Cardiac fibroblast (primary cell): ENCODE measurements around the gene NDNF.
A peak's percentile ranks its signal among the peaks of the same experiment; 100 is the strongest.

Experiments used
- DNase-seq, 2 donors: peaks; one replicate each; pipeline versions ENCODE4 v3.0.0 to v3.0.0-alpha.2; 2010; ENCODE audit warnings: low read depth in 2 of 2
- H3K4me3 ChIP-seq, 2 donors: replicated peaks in 1 of 2; 1 replicate in 1 of 2; 2 replicates in 1 of 2; pipeline ENCODE4 v1.5.1; 2011; ENCODE audit warnings: low read depth in 2 of 2, low read length in 2 of 2, mild to moderate bottlenecking in 2 of 2, moderate library complexity in 1 of 2
- CTCF ChIP-seq: IDR thresholded peaks from one replicate; pipeline ENCODE4 v1.5.1; 2011; ENCODE audit warnings: low read depth, mild to moderate bottlenecking, low read length, inconsistent platforms

NDNF gene

GRCh38 chr4:121062521-121062920 is 9.8 kb downstream of the NDNF start:
- TF ChIP-seq CTCF, result no peak
- no peak for DNase-seq
- H3K4me3 ChIP-seq, result no peak overlapping the region

GRCh38 chr4:121061861-121062260 is 10.5 kb downstream of the NDNF start:
- no peak for DNase-seq
- no peak overlapping the region for H3K4me3 ChIP-seq
- TF ChIP-seq CTCF, result no peak

GRCh38 chr4:121061215-121061614 is 11.1 kb downstream of the NDNF start:
- no peak for DNase-seq
- TF ChIP-seq CTCF, result no peak
- H3K4me3 ChIP-seq, result no peak overlapping the region

- no peak for TF ChIP-seq CTCF
- H3K4me3 ChIP-seq, result no peak overlapping the region
- no peak for DNase-seq
Measured at GRCh38 chr4:121057466-121057922, 14.8 kb downstream of the NDNF start.

- no peak for TF ChIP-seq CTCF
- DNase-seq, result no peak
- H3K4me3 ChIP-seq, result no peak overlapping the region
Measured at GRCh38 chr4:121056066-121056465, 16.3 kb downstream of the NDNF start.

GRCh38 chr4:121054373-121054772 is 18.0 kb downstream of the NDNF start:
- DNase-seq, result no peak
- no peak for TF ChIP-seq CTCF
- no peak overlapping the region for H3K4me3 ChIP-seq

- no peak overlapping the region for H3K4me3 ChIP-seq
- no peak for TF ChIP-seq CTCF
- peak in 1 of 2 donors; percentile 68 for DNase-seq
Measured at GRCh38 chr4:121053601-121054143, 18.7 kb downstream of the NDNF start.
